Measurements from ENCODE around the gene FRMPD3.
"Not testable (repeated sequence)": the region's sequence is repeated elsewhere in the genome, so short reads cannot be mapped to it uniquely, and the experiment has no call there.

The FRMPD3 gene

DNA sequence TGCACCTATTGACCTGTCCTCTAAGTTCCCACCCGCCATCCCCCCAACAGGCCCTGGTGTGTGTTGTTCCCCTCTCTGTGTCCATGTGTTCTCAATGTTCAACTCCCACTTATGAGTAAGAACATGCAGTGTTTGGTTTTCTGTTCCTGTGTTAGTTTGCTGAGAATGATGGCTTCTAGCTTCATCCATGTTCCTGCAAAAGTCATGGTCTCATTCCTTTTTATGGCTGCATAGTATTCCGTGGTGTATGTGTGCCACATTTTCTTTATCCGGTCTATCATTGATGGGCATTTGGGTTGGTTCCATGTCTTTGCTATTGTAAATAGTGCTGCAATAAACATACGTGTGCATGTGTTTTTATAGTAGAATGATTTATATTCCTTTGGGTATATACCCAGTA lies 22.0 kb downstream of the FRMPD3 start:
- H2BK120ac ChIP-seq (ENCODE audit: insufficient read depth, low read length, poor library complexity); H3K79me2 ChIP-seq (ENCODE audit: control insufficient read depth, insufficient read depth, low read length, poor library complexity); H3K23ac ChIP-seq (ENCODE audit: low read length); DNase-seq; H3K4me3 ChIP-seq (ENCODE audit: low read depth, low read length); H2BK5ac ChIP-seq (ENCODE audit: low read depth, low read length, poor library complexity); H2AK5ac ChIP-seq (ENCODE audit: low read length); H4K91ac ChIP-seq (ENCODE audit: low read depth, low read length); H3K18ac ChIP-seq (ENCODE audit: low read length); H3K4ac ChIP-seq (ENCODE audit: low read depth, low read length); H2BK12ac ChIP-seq (ENCODE audit: low read length); H3K9ac ChIP-seq (ENCODE audit: low read length); H2AFZ ChIP-seq (ENCODE audit: insufficient read depth, low read length, poor library complexity); H4K8ac ChIP-seq (ENCODE audit: low read depth, low read length); H3K14ac ChIP-seq (ENCODE audit: low read length); H3K79me1 ChIP-seq (ENCODE audit: low read length); H4K12ac ChIP-seq (ENCODE audit: low read depth, low read length); H3K4me2 ChIP-seq (ENCODE audit: low read length); H3K4me1 ChIP-seq (ENCODE audit: control insufficient read depth in 1 of 2, insufficient read depth in 2 of 2, low read length in 2 of 2); H3K27ac ChIP-seq (ENCODE audit: low read depth, low read length); H3K36me3 ChIP-seq (ENCODE audit: control insufficient read depth in 1 of 2, insufficient read depth in 2 of 2, low read length in 2 of 2); H3K27me3 ChIP-seq (ENCODE audit: insufficient read depth, low read length); H3K9me3 ChIP-seq (ENCODE audit: insufficient read depth, low read depth, low read length): not testable (repeated sequence)
- no CpG with 5 or more reads among the region's 4 CpGs for WGBS (ENCODE audit: extremely low coverage, insufficient coverage, insufficient read length)

DNA sequence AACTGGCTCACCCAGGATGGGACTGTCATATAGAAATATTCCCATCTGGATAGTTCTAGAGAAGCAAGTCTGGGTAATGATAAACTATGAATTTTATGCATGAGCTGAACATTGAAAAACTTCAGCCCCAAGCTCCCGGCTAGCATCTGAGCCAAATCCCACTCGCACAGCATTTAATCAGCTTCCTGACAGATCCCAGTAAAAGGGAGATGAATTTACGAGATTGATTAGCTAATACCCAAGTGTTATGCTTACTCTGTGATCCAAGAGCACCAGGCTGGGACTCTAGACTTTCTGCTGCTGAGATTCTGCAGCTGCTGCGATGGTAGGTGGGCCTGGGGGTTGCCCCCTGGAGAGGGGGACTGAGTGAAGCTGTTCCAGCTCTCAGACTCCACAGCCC lies 28.0 kb downstream of the FRMPD3 start:
- no peak overlapping the region for H4K12ac ChIP-seq (ENCODE audit: low read depth, low read length)
- H3K4ac ChIP-seq (ENCODE audit: low read depth, low read length), result no peak overlapping the region
- H3K79me1 ChIP-seq (ENCODE audit: low read length), result no peaks in the 10 kb centered on the region
- no peak for DNase-seq
- H3K18ac ChIP-seq (ENCODE audit: low read length), result no peak overlapping the region
- H3K27ac ChIP-seq (ENCODE audit: low read depth, low read length), result no peak overlapping the region
- no peak overlapping the region for H3K9ac ChIP-seq (ENCODE audit: low read length)
- H2AK5ac ChIP-seq (ENCODE audit: low read length), result no peak overlapping the region
- H2BK12ac ChIP-seq (ENCODE audit: low read length), result no peak overlapping the region
- no peaks in the 10 kb centered on the region for H3K9me3 ChIP-seq (ENCODE audit: insufficient read depth, low read depth, low read length)
- no peaks in the 10 kb centered on the region for H3K79me2 ChIP-seq (ENCODE audit: control insufficient read depth, insufficient read depth, low read length, poor library complexity)
- no peak overlapping the region for H3K14ac ChIP-seq (ENCODE audit: low read length)
- H2BK120ac ChIP-seq (ENCODE audit: insufficient read depth, low read length, poor library complexity), result no peak overlapping the region
- no peak overlapping the region for H2AFZ ChIP-seq (ENCODE audit: insufficient read depth, low read length, poor library complexity)
- no peak overlapping the region for H3K4me3 ChIP-seq (ENCODE audit: low read depth, low read length)
- H3K23ac ChIP-seq (ENCODE audit: low read length), result no peak overlapping the region
- whole genome bisulfite sequencing (ENCODE audit: extremely low coverage, insufficient coverage, insufficient read length), result no CpG with 5 or more reads among the region's 4 CpGs
- no peaks in the 10 kb centered on the region for H3K4me1 ChIP-seq (ENCODE audit: control insufficient read depth in 1 of 2, insufficient read depth in 2 of 2, low read length in 2 of 2)
- no peaks in the 10 kb centered on the region for H3K36me3 ChIP-seq (ENCODE audit: control insufficient read depth in 1 of 2, insufficient read depth in 2 of 2, low read length in 2 of 2)
- H3K4me2 ChIP-seq (ENCODE audit: low read length), result no peak overlapping the region
- no peak overlapping the region for H4K91ac ChIP-seq (ENCODE audit: low read depth, low read length)
- H4K8ac ChIP-seq (ENCODE audit: low read depth, low read length), result no peak overlapping the region
- no peaks in the 10 kb centered on the region for H3K27me3 ChIP-seq (ENCODE audit: insufficient read depth, low read length)
- H2BK5ac ChIP-seq (ENCODE audit: low read depth, low read length, poor library complexity), result no peak overlapping the region

DNA sequence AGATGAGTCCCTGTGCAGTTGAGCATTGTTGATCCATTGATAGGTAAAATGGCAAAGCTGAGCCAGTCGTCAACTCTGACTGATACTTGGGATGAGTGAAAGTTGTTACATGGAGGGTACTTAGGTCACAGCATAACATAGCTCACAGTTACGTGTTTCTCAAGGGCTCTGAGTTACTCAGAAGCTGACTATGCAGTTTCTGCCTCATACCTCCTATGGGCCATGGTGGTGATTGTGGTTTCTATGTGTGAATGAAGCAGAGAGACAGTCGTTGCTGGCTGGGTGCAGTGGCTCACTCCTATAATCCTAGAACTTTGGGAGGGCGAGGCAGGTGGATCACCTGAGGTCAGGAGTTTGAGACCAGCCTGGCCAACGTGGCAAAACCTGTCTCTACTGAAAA lies 30.8 kb downstream of the FRMPD3 start:
- Histone ChIP-seq H3K4me1 (ENCODE audit: control insufficient read depth in 1 of 2, insufficient read depth in 2 of 2, low read length in 2 of 2) (peaks cover 9 to 10% of the 10 kb centered on the region in 2 experiments), H2BK12ac (ENCODE audit: low read length) (no peak overlapping the region), H3K27me3 (ENCODE audit: insufficient read depth, low read length) (no peaks in the 10 kb centered on the region), H3K4ac (ENCODE audit: low read depth, low read length) (no peak overlapping the region), H3K4me2 (ENCODE audit: low read length) (no peak overlapping the region), H2BK5ac (ENCODE audit: low read depth, low read length, poor library complexity) (no peak overlapping the region), H3K4me3 (ENCODE audit: low read depth, low read length) (no peak overlapping the region), H3K18ac (ENCODE audit: low read length) (no peak overlapping the region), H3K27ac (ENCODE audit: low read depth, low read length) (no peak overlapping the region), H2AK5ac (ENCODE audit: low read length) (no peak overlapping the region), H3K79me2 (ENCODE audit: control insufficient read depth, insufficient read depth, low read length, poor library complexity) (no peaks in the 10 kb centered on the region), H4K12ac (ENCODE audit: low read depth, low read length) (no peak overlapping the region), H2BK120ac (ENCODE audit: insufficient read depth, low read length, poor library complexity) (no peak overlapping the region), H3K9ac (ENCODE audit: low read length) (no peak overlapping the region), H3K36me3 (ENCODE audit: control insufficient read depth in 1 of 2, insufficient read depth in 2 of 2, low read length in 2 of 2) (no peaks in the 10 kb centered on the region), H4K8ac (ENCODE audit: low read depth, low read length) (no peak overlapping the region), H4K91ac (ENCODE audit: low read depth, low read length) (no peak overlapping the region), H3K14ac (ENCODE audit: low read length) (no peak overlapping the region), H2AFZ (ENCODE audit: insufficient read depth, low read length, poor library complexity) (no peak overlapping the region), H3K79me1 (ENCODE audit: low read length) (no peaks in the 10 kb centered on the region), H3K9me3 (ENCODE audit: insufficient read depth, low read depth, low read length) (no peaks in the 10 kb centered on the region), H3K23ac (ENCODE audit: low read length) (no peak overlapping the region)
- no CpG with 5 or more reads among the region's 5 CpGs for WGBS (ENCODE audit: extremely low coverage, insufficient coverage, insufficient read length)
- DNase-seq, result peak in 1 of 2 donors; percentile 6

DNA sequence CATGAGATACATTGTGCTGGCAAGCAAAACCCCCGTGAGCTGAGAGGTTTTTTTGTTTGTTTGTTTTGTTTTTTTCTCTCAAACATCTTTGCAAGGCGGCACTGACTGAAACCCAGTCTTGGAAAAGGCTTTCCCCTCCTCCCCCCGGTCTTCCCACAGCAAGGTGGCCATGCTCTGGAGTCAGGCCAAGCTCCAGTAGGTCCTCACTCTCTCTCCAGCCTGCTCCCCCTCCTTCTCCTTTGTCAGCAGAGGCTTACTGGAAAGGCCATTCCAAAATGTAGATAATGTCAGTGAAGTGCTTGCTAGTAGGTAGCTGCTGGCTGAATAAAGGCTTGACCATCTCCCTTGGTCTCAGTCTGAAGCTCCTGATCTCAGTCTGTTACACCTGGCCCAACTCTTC lies 32.6 kb downstream of the FRMPD3 start:
- no peak overlapping the region for H3K9ac ChIP-seq (ENCODE audit: low read length)
- no peaks in the 10 kb centered on the region for H3K36me3 ChIP-seq (ENCODE audit: control insufficient read depth in 1 of 2, insufficient read depth in 2 of 2, low read length in 2 of 2)
- WGBS (ENCODE audit: extremely low coverage, insufficient coverage, insufficient read length), result no CpG with 5 or more reads among the region's 3 CpGs
- H3K79me2 ChIP-seq (ENCODE audit: control insufficient read depth, insufficient read depth, low read length, poor library complexity), result no peaks in the 10 kb centered on the region
- no peak overlapping the region for H2BK5ac ChIP-seq (ENCODE audit: low read depth, low read length, poor library complexity)
- no peak overlapping the region for H2AK5ac ChIP-seq (ENCODE audit: low read length)
- no peak overlapping the region for H2BK120ac ChIP-seq (ENCODE audit: insufficient read depth, low read length, poor library complexity)
- no peak overlapping the region for H2BK12ac ChIP-seq (ENCODE audit: low read length)
- H3K4me3 ChIP-seq (ENCODE audit: low read depth, low read length), result no peak overlapping the region
- no peak overlapping the region for H4K12ac ChIP-seq (ENCODE audit: low read depth, low read length)
- H3K4ac ChIP-seq (ENCODE audit: low read depth, low read length), result no peak overlapping the region
- H4K8ac ChIP-seq (ENCODE audit: low read depth, low read length), result no peak overlapping the region
- no peak overlapping the region for H2AFZ ChIP-seq (ENCODE audit: insufficient read depth, low read length, poor library complexity)
- H3K27ac ChIP-seq (ENCODE audit: low read depth, low read length), result no peak overlapping the region
- DNase-seq, result no peak
- H3K14ac ChIP-seq (ENCODE audit: low read length), result no peak overlapping the region
- no peaks in the 10 kb centered on the region for H3K9me3 ChIP-seq (ENCODE audit: insufficient read depth, low read depth, low read length)
- H3K23ac ChIP-seq (ENCODE audit: low read length), result no peak overlapping the region
- no peaks in the 10 kb centered on the region for H3K79me1 ChIP-seq (ENCODE audit: low read length)
- peaks cover 9 to 10% of the 10 kb centered on the region in 2 experiments for H3K4me1 ChIP-seq (ENCODE audit: control insufficient read depth in 1 of 2, insufficient read depth in 2 of 2, low read length in 2 of 2)
- no peak overlapping the region for H3K18ac ChIP-seq (ENCODE audit: low read length)
- no peaks in the 10 kb centered on the region for H3K27me3 ChIP-seq (ENCODE audit: insufficient read depth, low read length)
- H4K91ac ChIP-seq (ENCODE audit: low read depth, low read length), result no peak overlapping the region
- H3K4me2 ChIP-seq (ENCODE audit: low read length), result no peak overlapping the region
